Kidney (tissue), 14 donors: ENCODE measurements around the gene ISCA2. TPM values are rescaled to one million over a fixed set of nuclear protein-coding genes. Genes with fewer than 3 reads are reported as not detected.

Experiments
- DNase-seq, 5 donors: peaks; one replicate each; pipeline ENCODE4 v3.0.0-alpha.2; 2013 to 2020
- FAIRE-seq: peaks from 2 replicates; lab custom pipeline; 2012; peaks lifted over from hg19 to GRCh38; lab: Jason Lieb, UNC
- H3K27ac ChIP-seq, 2 donors: one replicate each; pipeline ENCODE4 v1.7.0; 2013; ENCODE audit warnings: low read depth in 2 of 2, low read length in 2 of 2, inconsistent platforms in 1 of 2
- H3K27me3 ChIP-seq: one replicate; pipeline ENCODE4 v1.7.1; 2013; ENCODE audit warnings: low read length, inconsistent platforms; ENCODE audit not compliant: control insufficient read depth, insufficient read depth
- H3K36me3 ChIP-seq, 3 donors: one replicate each; pipeline versions ENCODE4 v1.7.0 to v1.7.1; 2013; ENCODE audit warnings: low read length in 3 of 3, control low read depth in 1 of 3, inconsistent platforms in 1 of 3; ENCODE audit not compliant: insufficient read depth in 3 of 3, control insufficient read depth in 2 of 3
- H3K4me1 ChIP-seq, 3 donors: one replicate each; pipeline versions ENCODE4 v1.7.0 to v1.7.1; 2013; ENCODE audit warnings: low read length in 3 of 3, inconsistent platforms in 1 of 3, low read depth in 1 of 3; ENCODE audit not compliant: control insufficient read depth in 2 of 3, insufficient read depth in 2 of 3
- H3K4me3 ChIP-seq, 3 donors: one replicate each; pipeline versions ENCODE4 v1.7.0 to v1.8.1; 2013; ENCODE audit warnings: low read length in 3 of 3, control low read depth in 1 of 3, inconsistent platforms in 1 of 3
- H3K9ac ChIP-seq, 3 donors: one replicate each; pipeline versions ENCODE4 v1.7.0 to v1.7.1; 2013; ENCODE audit warnings: low read length in 3 of 3, control low read depth in 1 of 3, inconsistent platforms in 1 of 3
- H3K9me3 ChIP-seq, 3 donors: one replicate each; pipeline versions ENCODE4 v1.7.0 to v1.7.1; 2013; ENCODE audit warnings: low read length in 3 of 3, control low read depth in 1 of 3, inconsistent platforms in 1 of 3; ENCODE audit not compliant: control insufficient read depth in 2 of 3, insufficient read depth in 1 of 3
- intact Hi-C: fragments of 100-400 bp; cut with DNase I; formaldehyde crosslinking; loops from one replicate; pipeline ENCODE4 v1.11.1; 2022
- polyA plus RNA-seq: library from polyadenylated mRNA; stranded (reverse); fragments of 350-450 nt; fragmentation: Illumina TruSeq; extraction: RNeasy Lipid Tissue Mini Kit (QIAGEN cat#74804); gene quantifications from one replicate; pipeline ENCODE4 v1.2.3, GENCODE V29; 2014; ENCODE audit warnings: low read depth, low replicate concordance; ENCODE audit not compliant: insufficient read depth
- total RNA-seq: library from RNA; stranded (reverse); fragmentation: NEBNext Ultra II Directional; extraction: Animal tissue kit (Norgen Biotek cat#: 25700); gene quantifications from one replicate; pipeline ENCODE4 v1.2.1, GENCODE V29; 2021
- TF ChIP-seq, protein P1 (sequence below): IDR thresholded peaks from 3 replicates; pipeline ENCODE4 v1.5.1; 2012; ENCODE audit warnings: mild to moderate bottlenecking, moderate library complexity, borderline replicate concordance; ENCODE audit not compliant: insufficient read depth; ENCODE audit errors: extremely low read depth
- donor health status: control.
- donor health status: control.
- donor health status: control.
- donor health status: control.
- donor health status: control.
- donor health status: DM: yes; HTN: yes; CAD: no.
- donor health status: Normal renal cell carcinoma (clear cell type).

The ISCA2 gene
- total and polyA plus RNA-seq, 2 donors from 2014 or later, result 27.1 to 60.1 TPM

DNA sequence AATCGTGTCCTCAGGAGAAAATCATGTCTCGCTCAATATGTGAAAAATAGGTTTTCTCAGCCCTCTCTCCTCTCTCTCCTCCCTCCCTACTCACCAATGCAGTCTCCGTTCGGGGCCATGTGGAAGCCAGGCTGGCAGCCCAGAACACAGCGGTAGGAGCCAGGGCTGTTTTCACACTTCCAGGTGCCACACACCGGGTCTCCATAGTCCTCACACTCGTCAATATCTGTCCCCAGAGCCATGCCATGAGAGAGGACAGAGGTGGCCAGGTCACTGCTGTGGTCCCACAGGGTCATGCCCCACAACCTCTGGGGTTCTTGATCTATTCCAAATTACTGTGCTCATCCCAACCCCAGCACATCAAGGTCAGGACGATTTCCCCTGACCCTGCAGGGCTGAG is 13.5 kb downstream of the ISCA2 start:
- intact Hi-C loops, result no loop called here
- no peaks in the 10 kb centered on the region for H3K27me3 ChIP-seq
- FAIRE-seq, result no peak
- H3K9ac ChIP-seq, result no peak overlapping the region
- H3K4me3 ChIP-seq, result no peak overlapping the region
- H3K4me1 ChIP-seq, result no peaks in the 10 kb centered on the region
- TF ChIP-seq, protein P1, sequence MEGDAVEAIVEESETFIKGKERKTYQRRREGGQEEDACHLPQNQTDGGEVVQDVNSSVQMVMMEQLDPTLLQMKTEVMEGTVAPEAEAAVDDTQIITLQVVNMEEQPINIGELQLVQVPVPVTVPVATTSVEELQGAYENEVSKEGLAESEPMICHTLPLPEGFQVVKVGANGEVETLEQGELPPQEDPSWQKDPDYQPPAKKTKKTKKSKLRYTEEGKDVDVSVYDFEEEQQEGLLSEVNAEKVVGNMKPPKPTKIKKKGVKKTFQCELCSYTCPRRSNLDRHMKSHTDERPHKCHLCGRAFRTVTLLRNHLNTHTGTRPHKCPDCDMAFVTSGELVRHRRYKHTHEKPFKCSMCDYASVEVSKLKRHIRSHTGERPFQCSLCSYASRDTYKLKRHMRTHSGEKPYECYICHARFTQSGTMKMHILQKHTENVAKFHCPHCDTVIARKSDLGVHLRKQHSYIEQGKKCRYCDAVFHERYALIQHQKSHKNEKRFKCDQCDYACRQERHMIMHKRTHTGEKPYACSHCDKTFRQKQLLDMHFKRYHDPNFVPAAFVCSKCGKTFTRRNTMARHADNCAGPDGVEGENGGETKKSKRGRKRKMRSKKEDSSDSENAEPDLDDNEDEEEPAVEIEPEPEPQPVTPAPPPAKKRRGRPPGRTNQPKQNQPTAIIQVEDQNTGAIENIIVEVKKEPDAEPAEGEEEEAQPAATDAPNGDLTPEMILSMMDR, result no peak
- H3K36me3 ChIP-seq, result no peaks in the 10 kb centered on the region
- peak in 1 of 5 donors; percentile 30 for DNase-seq
- H3K27ac ChIP-seq, result no peak overlapping the region
- H3K9me3 ChIP-seq, result no peaks in the 10 kb centered on the region

DNA sequence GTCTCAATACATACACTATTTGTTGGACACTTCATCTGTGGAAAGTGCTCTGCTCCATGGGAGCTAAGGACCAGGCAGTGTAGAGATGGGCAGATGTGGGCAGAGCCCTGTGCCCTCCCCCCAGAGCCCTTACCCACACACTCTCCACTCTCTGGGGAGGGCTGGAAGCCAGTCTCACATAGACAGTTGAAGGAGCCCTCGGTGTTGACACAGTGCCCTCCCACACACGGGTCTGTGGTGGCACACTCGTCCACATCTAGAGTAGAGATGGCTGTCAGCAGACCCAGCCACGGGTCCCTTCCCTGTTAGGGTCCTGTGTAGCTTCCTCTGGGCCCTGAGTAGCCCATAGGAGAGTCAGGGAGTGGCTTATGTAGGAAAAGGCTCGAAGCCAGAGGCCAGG is 14.3 kb downstream of the ISCA2 start:
- Histone ChIP-seq H3K27ac (no peak overlapping the region), H3K4me3 (no peak overlapping the region), H3K9me3 (no peaks in the 10 kb centered on the region), H3K9ac (no peak overlapping the region), H3K36me3 (no peaks in the 10 kb centered on the region), H3K27me3 (no peaks in the 10 kb centered on the region), H3K4me1 (no peaks in the 10 kb centered on the region)
- TF ChIP-seq, protein P1, result no peak
- peak in 3 of 5 donors; percentile 36 to 54 (median 42) for DNase-seq
- intact Hi-C loops, result no loop called here
- no peak for FAIRE-seq

DNA sequence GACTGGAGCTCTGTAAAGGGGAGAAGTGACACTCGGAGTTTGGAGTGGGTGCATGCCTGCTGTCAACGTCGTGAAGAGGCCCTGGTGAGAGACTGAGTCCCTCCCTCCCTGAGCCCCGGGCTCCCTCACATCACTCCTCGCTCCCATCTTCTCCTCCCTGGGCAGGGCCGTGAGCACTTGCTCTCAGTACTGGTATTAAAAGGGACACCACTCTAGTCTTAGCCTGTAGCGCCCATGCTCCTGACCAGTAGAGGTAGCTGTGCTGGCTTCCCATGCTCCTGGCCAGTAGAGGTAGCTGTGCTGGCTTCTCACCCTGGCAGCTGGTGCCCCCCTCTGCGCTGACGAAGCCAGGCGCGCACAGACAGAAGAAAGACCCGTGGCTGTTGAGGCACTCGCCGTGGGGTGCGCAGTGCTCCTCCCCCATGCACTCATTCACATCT is 14.7 kb downstream of the ISCA2 start:
- intact Hi-C loops, result no loop called here
- H3K27me3 ChIP-seq, result no peaks in the 10 kb centered on the region
- TF ChIP-seq, protein P1, result no peak
- no peaks in the 10 kb centered on the region for H3K4me1 ChIP-seq
- no peak overlapping the region for H3K4me3 ChIP-seq
- H3K27ac ChIP-seq, result no peak overlapping the region
- no peaks in the 10 kb centered on the region for H3K36me3 ChIP-seq
- FAIRE-seq, result no peak
- H3K9ac ChIP-seq, result no peak overlapping the region
- no peaks in the 10 kb centered on the region for H3K9me3 ChIP-seq
- peak in 4 of 5 donors; percentile 33 to 62 (median 46) for DNase-seq
